LoVo (cell line): ENCODE measurements around the gene CDC6.
"Not testable (repeated sequence)": the region's sequence is repeated elsewhere in the genome, so short reads cannot be mapped to it uniquely, and the experiment has no call there.

Experiments used
- DNase-seq: peaks from one replicate; pipeline ENCODE4 v3.0.0-alpha.2; 2016; ENCODE audit warnings: low spot score

The CDC6 gene

DNA sequence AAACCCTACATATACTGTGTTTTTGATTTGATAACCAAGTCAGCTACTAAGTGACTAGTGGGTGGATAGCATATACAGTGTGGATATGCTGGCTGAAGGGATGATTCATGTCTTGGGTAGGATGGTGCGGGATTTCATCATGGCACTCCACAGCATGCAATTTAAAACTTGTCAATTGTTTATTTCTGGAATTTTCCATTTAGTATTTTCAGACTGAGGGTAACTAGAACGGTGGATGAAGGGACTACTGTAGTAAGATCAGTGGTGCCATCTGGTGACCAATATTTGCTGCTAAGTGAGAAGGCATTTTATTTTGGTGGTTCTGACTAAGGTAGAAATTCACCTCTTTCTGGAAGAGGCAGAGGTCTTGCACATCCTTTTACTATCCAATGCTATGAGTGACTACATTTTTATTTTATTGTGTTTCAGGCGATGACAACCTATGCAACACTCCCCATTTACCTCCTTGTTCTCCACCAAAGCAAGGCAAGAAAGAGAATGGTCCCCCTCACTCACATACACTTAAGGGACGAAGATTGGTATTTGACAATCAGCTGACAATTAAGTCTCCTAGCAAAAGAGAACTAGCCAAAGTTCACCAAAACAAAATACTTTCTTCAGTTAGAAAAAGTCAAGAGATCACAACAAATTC, 3.1 kb downstream of the CDC6 start:
- peak; percentile 31 for DNase-seq

DNA sequence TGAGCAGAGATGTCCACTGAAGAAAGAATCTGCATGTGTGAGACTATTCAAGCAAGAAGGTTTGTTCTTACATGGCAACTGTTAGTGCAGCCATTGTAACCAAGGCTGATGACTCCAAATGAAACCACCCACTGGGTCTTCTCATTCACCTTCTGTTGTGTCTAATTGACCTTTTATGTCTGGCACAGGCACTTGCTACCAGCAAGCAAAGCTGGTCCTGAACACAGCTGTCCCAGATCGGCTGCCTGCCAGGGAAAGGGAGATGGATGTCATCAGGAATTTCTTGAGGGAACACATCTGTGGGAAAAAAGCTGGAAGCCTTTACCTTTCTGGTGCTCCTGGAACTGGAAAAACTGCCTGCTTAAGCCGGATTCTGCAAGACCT, 3.6 kb downstream of the CDC6 start:
- DNase-seq: no peak

DNA sequence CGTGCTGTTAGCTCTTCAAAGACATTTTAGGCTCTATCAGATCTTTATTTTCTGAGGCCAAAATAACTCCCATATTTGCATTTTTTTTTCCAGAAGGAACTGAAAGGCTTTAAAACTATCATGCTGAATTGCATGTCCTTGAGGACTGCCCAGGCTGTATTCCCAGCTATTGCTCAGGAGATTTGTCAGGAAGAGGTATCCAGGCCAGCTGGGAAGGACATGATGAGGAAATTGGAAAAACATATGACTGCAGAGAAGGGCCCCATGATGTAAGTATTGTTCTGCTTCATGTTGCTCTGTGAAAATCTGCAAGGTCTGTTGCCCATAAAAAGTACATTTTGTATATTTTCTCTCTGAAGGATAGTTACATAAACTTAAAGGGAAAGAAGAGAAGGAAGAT, 5.7 kb downstream of the CDC6 start:
- no peak for DNase-seq

DNA sequence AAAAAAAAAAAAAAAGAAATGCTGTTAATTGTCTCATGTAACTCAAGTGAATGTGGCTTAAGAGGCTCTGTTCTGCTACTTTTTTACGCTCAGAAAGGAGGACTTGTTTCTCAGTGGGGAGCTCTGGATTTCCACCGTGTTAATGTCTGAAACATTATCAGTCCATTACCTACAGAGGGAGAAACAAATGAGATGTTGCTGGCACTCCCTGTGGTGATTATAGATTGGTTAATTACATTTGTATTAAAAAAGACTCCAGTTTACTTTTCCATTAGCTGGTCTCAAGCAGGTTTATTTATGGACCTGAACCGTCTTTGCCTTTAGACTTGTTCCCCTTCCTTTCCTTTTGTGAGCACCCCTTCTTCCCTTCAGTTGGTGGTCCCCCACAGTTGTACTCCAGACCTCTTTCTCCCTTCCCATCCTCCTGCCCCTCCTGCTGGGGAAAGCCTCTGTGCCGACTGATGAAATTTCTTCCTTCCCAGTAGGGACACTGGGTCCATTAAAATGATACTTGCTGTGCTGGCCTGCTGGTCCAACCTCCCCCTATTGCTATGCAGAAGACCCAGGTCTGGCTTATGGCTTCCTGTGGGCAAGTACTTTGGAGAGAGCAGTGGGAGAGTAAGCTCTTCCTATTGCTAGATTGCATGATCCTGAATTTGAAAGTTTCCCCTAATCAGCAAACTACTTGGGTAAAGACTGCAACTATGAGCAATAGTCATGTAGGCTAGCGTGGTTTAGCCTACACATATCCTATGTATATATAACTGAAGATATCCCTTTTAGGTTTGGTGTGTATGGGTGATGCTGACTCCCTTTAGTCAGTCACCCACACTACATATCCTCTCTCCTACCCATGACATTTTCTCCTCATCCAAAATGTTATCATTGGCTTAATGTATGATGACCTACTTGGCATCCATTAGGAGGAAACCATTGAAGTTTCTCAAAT, 8.1 kb downstream of the CDC6 start:
- no peak for DNase-seq

- no peak for DNase-seq
Measured at GRCh38 chr17:40297511-40297910, 9.8 kb downstream of the CDC6 start.

DNA sequence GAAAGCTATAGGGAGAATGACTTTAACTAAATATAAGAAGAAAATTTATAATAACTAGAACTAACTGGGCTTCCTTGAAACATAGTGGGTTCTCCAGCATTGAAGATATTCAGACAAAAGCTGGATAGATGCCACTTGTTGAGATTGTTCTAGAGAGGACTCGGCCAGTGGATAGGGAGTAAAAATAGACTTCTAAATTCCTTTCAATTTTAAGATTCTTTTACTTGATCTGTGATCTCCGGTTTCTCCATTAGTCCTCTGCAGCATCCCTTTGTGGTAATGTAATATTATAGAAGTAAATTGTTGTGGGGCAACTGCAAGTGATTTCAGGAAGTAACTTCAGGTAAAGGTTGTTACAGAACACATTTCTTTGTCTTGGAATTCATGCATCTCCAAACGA, 11.0 kb downstream of the CDC6 start:
- no peak for DNase-seq

DNA sequence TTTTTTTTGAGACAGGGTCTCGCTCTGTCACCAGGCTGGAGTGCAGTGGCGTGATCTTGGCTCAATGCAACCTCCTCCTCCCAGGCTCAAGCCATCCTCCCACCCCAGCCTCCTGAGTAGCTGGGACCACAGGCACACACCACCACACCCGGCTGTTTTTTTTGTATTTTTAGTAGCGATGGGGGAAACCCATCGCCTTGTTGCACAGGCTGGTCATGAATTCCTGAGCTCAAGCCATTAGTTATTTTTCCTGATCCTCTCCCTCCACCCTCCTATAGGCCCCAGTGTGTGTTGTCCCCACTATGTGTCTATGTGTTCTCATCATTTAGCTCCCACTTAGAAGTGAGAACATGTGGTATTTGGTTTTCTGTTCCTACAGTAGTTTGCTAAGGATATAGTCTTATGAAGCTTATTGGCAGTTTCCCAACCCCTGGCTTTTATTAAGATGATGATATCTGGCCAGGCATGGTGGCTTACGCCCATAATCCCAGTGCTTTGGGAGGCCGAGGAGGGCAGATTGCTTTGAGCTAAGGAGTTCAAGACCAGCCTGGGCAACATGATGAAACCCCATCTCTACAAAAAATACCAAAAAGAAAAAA, 11.6 kb downstream of the CDC6 start:
- DNase-seq: not testable (repeated sequence)

DNA sequence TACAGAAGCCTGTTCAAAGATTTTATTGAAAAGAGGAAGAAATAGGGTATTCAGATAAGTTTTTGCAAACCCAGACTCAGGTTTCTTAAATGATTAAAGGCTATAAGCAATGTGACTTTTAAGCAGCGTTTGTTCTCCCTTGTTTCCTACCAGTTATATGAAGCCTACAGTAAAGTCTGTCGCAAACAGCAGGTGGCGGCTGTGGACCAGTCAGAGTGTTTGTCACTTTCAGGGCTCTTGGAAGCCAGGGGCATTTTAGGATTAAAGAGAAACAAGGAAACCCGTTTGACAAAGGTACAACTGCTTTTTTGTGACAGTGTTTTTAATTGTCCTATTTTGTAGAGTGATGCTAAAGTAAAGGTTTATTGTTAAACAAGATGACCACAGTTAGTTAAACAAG, 13.6 kb downstream of the CDC6 start:
- DNase-seq: no peak

GRCh38 chr17:40303009-40303657, 15.5 kb downstream of the CDC6 start:
- DNase-seq: peak; percentile 43

GRCh38 chr17:40303708-40304551, 16.3 kb downstream of the CDC6 start:
- no peak for DNase-seq

DNA sequence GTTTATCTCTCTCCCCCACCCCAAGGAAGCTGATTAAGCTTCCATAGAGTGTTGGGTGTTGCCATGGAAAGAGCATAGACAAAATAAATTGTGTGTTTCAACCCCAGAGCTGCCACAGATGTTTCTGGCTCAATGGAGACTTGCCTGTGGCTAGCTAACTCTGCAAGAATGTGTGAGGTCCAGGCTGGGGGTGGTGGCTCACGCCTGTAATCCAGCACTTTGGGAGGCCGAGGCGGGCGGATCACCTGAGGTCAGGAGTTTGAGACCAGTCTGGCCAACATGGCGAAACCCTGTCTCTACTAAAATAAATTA, 16.8 kb downstream of the CDC6 start:
- DNase-seq: not testable (repeated sequence)

DNA sequence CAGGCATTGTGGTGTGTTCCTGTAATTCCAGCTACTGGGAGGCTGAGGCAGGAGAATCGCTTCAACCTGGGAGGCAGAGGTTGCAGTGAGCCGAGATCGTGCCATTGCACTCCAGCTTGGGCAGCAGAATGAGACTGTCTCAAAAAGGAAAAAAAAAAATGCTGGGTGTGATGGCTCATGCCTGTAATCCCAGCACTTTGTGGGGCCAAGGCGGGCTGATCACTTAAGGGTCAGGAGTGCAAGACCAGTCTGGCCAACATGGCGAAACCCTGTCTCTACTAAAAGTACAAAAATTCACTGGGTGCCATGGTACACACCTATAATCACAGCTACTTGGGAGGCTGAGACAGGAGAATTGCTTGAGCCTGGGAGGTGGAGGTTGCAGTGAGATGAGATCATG, 17.2 kb downstream of the CDC6 start:
- not testable (repeated sequence) for DNase-seq

DNA sequence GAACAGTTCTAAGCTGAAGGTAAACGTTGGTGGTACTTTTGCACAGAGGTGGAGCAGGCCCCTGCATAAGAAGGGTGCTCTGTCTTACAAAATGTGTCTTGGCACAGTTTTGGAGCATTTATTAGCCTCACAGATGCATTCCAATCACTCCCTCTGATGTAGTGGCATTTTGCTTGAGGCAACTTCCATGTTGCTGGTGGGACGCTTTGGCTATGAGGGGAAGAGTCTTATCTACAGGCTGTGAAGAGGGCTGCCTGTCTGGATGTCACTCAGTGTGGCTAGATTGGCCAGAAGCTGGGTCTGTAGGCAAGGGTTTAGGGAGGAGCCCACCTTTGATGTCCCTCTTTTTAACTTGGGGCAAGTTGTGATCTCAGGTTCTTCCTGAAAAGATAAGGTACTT, 18.7 kb downstream of the CDC6 start:
- no peak for DNase-seq

GRCh38 chr17:40307001-40307730, 19.5 kb downstream of the CDC6 start:
- DNase-seq: no peak

DNA sequence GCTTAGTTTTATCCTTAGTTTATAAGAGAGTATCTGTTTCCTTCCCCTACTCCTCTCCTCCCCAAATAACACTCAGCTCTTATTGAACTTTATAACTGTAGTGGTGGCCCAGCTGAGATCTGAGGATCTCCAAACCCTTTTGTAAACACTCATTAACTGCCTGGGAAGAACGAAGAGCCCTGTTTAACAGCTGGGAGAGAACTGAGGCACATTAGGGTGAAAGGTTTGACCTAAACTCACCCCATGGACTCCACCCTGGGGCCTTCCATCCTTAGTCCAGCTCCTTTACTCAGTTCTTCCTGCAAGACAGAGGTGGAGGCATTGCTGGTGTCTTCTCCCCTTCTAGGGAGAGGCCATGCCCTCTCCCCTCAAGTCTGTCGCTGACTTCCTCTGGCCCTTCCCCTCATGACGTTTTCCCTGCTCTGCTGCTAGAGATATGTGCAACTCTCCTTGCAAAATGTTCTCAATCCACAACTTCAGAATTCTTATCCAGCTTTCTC, 20.1 kb downstream of the CDC6 start:
- DNase-seq: no peak

DNA sequence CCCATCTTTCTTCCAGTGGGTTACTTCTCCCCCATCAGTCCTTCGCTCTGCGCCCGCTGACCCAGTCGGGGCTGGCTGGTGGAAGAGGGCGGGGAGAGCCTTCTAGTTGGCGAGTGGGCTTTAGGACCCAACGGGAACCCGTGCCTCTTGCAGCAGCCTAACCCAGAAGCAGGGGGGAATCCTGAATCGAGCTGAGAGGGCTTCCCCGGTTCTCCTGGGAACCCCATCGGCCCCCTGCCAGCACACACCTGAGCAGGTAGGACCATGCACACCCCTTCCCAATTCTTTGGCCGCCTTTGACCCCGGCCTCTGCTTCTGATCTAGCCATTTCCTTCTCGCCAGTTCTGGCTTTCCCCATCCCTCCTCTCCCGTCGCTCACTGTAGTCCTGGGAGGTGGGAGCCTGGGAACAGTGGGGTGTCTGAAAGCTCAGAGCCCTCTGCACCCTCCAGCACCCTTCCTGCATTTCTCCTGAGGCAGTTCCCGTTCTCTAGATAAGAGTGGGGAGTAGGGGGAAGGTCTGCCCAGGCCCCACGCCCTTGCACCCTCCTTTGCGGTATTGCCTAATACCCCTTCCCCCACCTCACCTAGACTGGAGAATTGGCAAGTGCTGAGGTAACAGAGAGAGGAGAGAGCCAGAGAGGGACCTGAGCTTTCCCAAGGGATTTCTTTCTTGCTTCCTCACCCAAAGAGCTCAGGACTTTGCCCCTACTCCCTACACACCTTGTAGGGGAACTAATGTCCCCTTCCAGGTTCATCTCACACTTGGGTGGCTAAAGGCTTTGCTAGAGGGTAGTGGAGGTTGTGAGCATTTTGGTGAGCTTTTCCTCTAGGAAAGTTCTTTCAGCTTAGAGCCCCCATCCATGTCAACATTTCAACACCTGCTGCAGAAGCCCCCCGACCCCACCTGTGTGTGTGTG, 21.6 kb downstream of the CDC6 start, which contains the start of gene RARA:
Gene RARA (plus strand): TSS at position 150 of the 918 bp plus-strand sequence. CDS start 22,039 bp downstream, outside the sequence.
- no peak for DNase-seq

- no peak for DNase-seq
Measured at GRCh38 chr17:40309949-40310510, 22.4 kb downstream of the CDC6 start.

DNA sequence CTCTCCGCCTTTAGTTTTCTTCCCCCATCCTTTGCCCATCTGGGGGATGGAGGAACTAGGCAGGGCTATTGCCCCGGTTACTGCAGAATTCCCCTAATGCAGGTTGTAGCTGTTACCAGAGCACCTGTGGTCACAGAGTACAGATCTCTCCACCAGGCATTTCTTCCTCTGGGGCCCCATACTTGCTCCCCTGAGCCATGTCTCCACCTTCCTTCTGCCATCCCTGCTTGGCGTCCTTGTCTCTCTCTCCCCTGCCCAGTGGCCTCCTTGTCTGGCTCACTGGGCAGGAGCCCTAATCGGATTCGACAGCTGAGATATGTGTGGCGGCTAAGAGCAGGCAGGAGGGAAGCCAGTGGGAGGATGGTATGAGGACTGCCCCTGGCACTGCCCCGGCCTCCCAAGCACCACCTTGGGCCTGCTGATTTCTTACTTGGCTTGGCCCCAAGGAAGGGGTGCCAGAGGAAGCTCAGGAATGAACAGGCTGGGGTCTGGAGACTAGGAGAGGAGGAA, 23.3 kb downstream of the CDC6 start:
- DNase-seq: no peak

GRCh38 chr17:40311575-40311974, 23.9 kb downstream of the CDC6 start:
- DNase-seq: peak; percentile 58
